Astrocyte of the spinal cord (primary cell): ENCODE data around the gene TRIM71.

Experiments used
- DNase-seq: peaks from one replicate; pipeline ENCODE4 v3.0.0; 2011; ENCODE audit warnings: low read depth, low spot score
- H3K4me3 ChIP-seq: 2 replicates; pipeline ENCODE4 v1.5.1; 2011; ENCODE audit warnings: low read depth, mild to moderate bottlenecking, low read length, moderate library complexity
- CTCF ChIP-seq: IDR thresholded peaks from 2 replicates; pipeline ENCODE4 v1.5.1; 2012; ENCODE audit warnings: low read depth, mild to moderate bottlenecking, low read length, inconsistent platforms
- in situ Hi-C: cut with HindIII; loops from 2 replicates; pipeline ENCODE4 v1.10.0; 2017; ENCODE audit warnings: low sequenced_read_pairs

Gene TRIM71

DNA sequence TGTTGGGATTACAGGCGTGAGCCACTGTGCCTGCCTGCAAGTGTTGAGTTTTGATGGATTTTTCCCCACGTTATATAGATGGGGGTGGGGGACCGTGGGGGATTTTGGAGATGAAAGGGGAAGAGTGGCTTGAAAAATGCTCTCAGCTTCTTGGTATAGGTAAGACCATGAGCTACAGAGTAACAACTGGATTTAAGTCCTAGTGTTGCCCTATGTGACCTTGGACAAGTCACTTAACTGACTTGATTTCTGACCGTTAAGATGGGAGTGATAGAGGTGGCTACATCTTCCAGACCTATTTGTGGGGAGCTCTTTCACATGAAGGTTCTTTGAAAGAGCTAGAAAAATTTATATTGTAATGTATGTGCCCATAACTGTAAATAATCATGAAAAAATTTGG lies 13.3 kb downstream of the TRIM71 start:
- in situ Hi-C loops, result no loop called here
- no peak for TF ChIP-seq CTCF
- no peak for DNase-seq
- H3K4me3 ChIP-seq, result no peak overlapping the region

DNA sequence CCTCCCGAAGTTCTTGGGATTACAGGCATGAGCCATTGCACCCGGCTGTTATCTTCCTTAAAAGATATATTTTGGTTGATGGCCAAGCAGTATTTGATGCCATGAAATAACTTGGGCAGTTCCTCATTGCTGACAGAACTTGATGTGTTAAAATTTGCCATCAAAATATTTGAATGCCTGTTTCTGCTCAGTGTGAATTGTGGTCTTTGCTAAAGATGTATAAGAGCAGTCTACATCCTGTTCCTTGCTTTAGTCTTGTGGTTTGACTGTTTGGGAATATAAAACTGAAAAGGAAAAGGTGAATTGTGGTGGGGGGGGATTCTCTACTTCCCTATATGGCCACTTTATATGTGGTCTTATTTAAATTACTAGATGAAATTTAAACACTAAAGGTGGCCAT lies 14.0 kb downstream of the TRIM71 start:
- H3K4me3 ChIP-seq, result no peak overlapping the region
- no peak for DNase-seq
- in situ Hi-C loops, result no loop called here
- TF ChIP-seq CTCF, result no peak

- no peak overlapping the region for H3K4me3 ChIP-seq
- DNase-seq, result no peak
- no peak for TF ChIP-seq CTCF
- in situ Hi-C loops, result no loop called here
Measured at GRCh38 chr3:32832193-32832592, 14.4 kb downstream of the TRIM71 start.

- no peak for DNase-seq
- in situ Hi-C loops, result no loop called here
- TF ChIP-seq CTCF, result no peak
- no peak overlapping the region for H3K4me3 ChIP-seq
Measured at GRCh38 chr3:32835049-32835371, 17.2 kb downstream of the TRIM71 start.

DNA sequence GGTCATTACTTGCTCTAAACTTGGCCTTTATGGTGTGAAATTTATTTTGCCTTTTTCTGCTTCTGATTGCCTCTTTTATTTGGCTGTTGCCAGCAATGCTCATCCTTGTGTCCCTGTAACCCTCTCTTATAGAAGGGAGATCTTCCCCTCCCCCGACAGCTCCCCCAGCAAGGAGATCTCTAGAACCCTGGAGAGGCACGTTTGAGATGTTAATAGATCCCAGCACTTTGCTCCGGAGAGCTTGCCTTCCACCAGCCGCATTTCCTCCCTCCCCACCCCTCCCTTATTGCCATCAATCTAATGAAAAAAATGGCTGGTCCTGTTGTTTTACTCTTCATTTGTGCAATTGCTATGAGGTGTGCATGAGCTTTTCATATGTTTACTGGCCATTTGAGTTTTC lies 18.2 kb downstream of the TRIM71 start:
- DNase-seq, result no peak
- no peak overlapping the region for H3K4me3 ChIP-seq
- in situ Hi-C loops, result no loop called here
- no peak for TF ChIP-seq CTCF

GRCh38 chr3:32836601-32837000 lies 18.8 kb downstream of the TRIM71 start:
- no peak for DNase-seq
- H3K4me3 ChIP-seq, result no peak overlapping the region
- TF ChIP-seq CTCF, result no peak
- in situ Hi-C loops, result no loop called here

DNA sequence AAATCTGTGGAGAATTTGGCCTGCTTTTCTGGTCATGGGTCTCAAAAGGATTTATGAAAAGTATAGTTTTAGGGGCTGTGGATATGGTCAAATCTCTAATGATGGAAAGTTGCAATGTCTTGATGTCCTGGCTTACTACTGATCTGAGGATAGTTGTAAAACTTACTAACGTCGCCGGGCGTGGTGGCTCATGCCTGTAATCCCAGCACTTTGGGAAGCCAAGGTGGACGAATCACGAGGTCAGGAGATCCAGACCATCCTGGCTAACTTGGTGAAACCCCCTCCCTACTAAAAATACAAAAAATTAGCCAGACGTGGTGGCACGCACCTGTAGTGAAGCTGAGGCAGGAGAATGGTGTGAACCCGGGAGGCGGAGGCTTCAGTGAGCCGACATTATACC lies 19.6 kb downstream of the TRIM71 start:
- no peak overlapping the region for H3K4me3 ChIP-seq
- no peak for DNase-seq
- in situ Hi-C loops, result no loop called here
- TF ChIP-seq CTCF, result no peak
